K562 (cell line): ENCODE data around the gene ATP8B4. TPM values are rescaled to one million over a fixed set of nuclear protein-coding genes. Genes with fewer than 3 reads are reported as not detected.

Source experiments
- ATAC-seq: fragments of 200-7000 bp; cut with Tn5 transposase; 3 replicates; pipeline ENCODE4 v1.9.1; 2020; ENCODE audit warnings: moderate library complexity
- BruUV-seq: library from RNA; stranded (reverse); fragments of 400-500 nt; replicated peaks from 2 replicates; lab custom pipeline; 2021; lab: Mats Ljungman, UMichigan
- CTCF ChIA-PET: fragments of 300-600 bp; formaldehyde crosslinking; extraction: SDS; loops from one replicate; lab custom pipeline; 2021; ENCODE audit warnings: low intra/inter-chr PET ratio; lab: Yijun Ruan, JAX
- POLR2A ChIA-PET: fragments of 300-600, 350-650 bp; sonication (Branson Sonifier 250); formaldehyde crosslinking; extraction: SDS; loops from one replicate; lab custom pipeline; 2021; ENCODE audit warnings: antibody characterized with exemption, inconsistent platforms; lab: Yijun Ruan, JAX
- DNase-seq, 4 experiments: peaks; one replicate each; pipeline versions ENCODE4 v3.0.0 to v3.0.0-alpha.2; 2011 to 2018; ENCODE audit warnings: low spot score in 3 of 4, mixed read lengths in 3 of 4; ENCODE audit errors: extremely low read depth in 1 of 4
- FAIRE-seq: peaks from 2 replicates; lab custom pipeline; 2011; peaks lifted over from hg19 to GRCh38; lab: Jason Lieb, UNC
- H2AFZ ChIP-seq: 2 replicates; pipeline ENCODE4 v1.6.0; 2011; ENCODE audit warnings: low read depth, low read length, control low read depth, inconsistent platforms
- H3K27ac ChIP-seq: fragments of 200-600 bp; 3 replicates; pipeline ENCODE4 v1.8.0; 2011; ENCODE audit warnings: low read depth, mild to moderate bottlenecking, control low read depth, inconsistent platforms, low read length, moderate library complexity, mixed read lengths; ENCODE audit errors: extremely low read depth
- H3K27me3 ChIP-seq, 2 experiments: fragments of 300-600 bp in 1 of 2; 2 replicates in 1 of 2; 3 replicates in 1 of 2; pipeline versions ENCODE4 v1.6.0 to v1.8.0; 2011; ENCODE audit warnings: inconsistent platforms in 2 of 2, low read length in 2 of 2, mild to moderate bottlenecking in 1 of 2, mixed read lengths in 1 of 2, moderate library complexity in 1 of 2; ENCODE audit not compliant: control insufficient read depth in 2 of 2, insufficient read depth in 2 of 2
- H3K36me3 ChIP-seq: fragments of 300-600 bp; 3 replicates; pipeline ENCODE4 v1.8.0; 2011; ENCODE audit warnings: mild to moderate bottlenecking, low read length, inconsistent platforms; ENCODE audit not compliant: control insufficient read depth, insufficient read depth
- H3K4me1 ChIP-seq, 2 experiments: fragments of 200-600 bp in 1 of 2; replicated peaks in 1 of 2; 2 replicates in 1 of 2; 3 replicates in 1 of 2; pipeline versions ENCODE4 v1.5.1 to v1.8.0; 2011; ENCODE audit warnings: inconsistent platforms in 2 of 2, low read length in 2 of 2, mild to moderate bottlenecking in 1 of 2, mixed read lengths in 1 of 2, moderate library complexity in 1 of 2; ENCODE audit not compliant: control insufficient read depth in 2 of 2, insufficient read depth in 2 of 2
- H3K4me2 ChIP-seq: 2 replicates; pipeline ENCODE4 v1.6.1; 2011; ENCODE audit warnings: low read length, control low read depth, inconsistent platforms, mixed read lengths; ENCODE audit not compliant: insufficient read depth
- H3K4me3 ChIP-seq: fragments of 200-600 bp; sonication (generic), shearing (Covaris generic); 2 replicates; pipeline ENCODE4 v1.5.1; 2016; ENCODE audit warnings: control low read depth, inconsistent platforms
- H3K79me2 ChIP-seq: fragments of 200-600 bp; 3 replicates; pipeline ENCODE4 v1.8.0; 2011; ENCODE audit warnings: low read length, inconsistent platforms; ENCODE audit not compliant: control insufficient read depth, insufficient read depth
- H3K9ac ChIP-seq, 2 experiments: 2 replicates each; pipeline versions ENCODE4 v1.6.0 to v1.6.1; 2011; ENCODE audit warnings: low read depth in 2 of 2, low read length in 2 of 2, control low read depth in 1 of 2, inconsistent platforms in 1 of 2, mild to moderate bottlenecking in 1 of 2, mixed read lengths in 1 of 2; ENCODE audit not compliant: insufficient read depth in 1 of 2
- H3K9me1 ChIP-seq: one replicate; pipeline ENCODE4 v1.6.0; 2011; ENCODE audit warnings: inconsistent platforms, mild to moderate bottlenecking, low read length, moderate library complexity; ENCODE audit not compliant: control insufficient read depth, insufficient read depth
- H3K9me3 ChIP-seq: replicated peaks from 2 replicates; pipeline ENCODE4 v1.5.1; 2011; ENCODE audit warnings: low read depth, low read length, inconsistent platforms; ENCODE audit not compliant: control insufficient read depth, insufficient read depth
- H4K20me1 ChIP-seq: replicated peaks from 2 replicates; pipeline ENCODE4 v1.6.1; 2011; ENCODE audit warnings: low read length, inconsistent platforms, mixed read lengths; ENCODE audit not compliant: control insufficient read depth, insufficient read depth
- CAMTA2 ChIP-seq: fragments of 250-450 bp; sonication (Bioruptor Pico); conservative IDR thresholded peaks from 2 replicates; pipeline ENCODE4 v1.5.1; 2022
- CBX1 ChIP-seq: sonication (generic); IDR thresholded peaks from 2 replicates; pipeline ENCODE4 v1.6.1; 2016; ENCODE audit warnings: antibody characterized with exemption, low read depth, mild to moderate bottlenecking
- DLX4 ChIP-seq: fragments of 250-450 bp; sonication (Bioruptor Pico); IDR thresholded peaks from 2 replicates; pipeline ENCODE4 v1.6.1; 2021; ENCODE audit warnings: mild to moderate bottlenecking
- HDAC6 ChIP-seq: IDR thresholded peaks from 2 replicates; pipeline ENCODE4 v1.6.1; 2012; ENCODE audit warnings: low read depth, mild to moderate bottlenecking, control low read depth, inconsistent platforms, low read length, moderate library complexity
- HINFP ChIP-seq: fragments of 450-650 bp; conservative IDR thresholded peaks from 2 replicates; pipeline ENCODE4 v1.6.1; 2016; ENCODE audit warnings: missing genetic modification characterization, low read depth, mild to moderate bottlenecking, control low read depth, missing compliant biosample characterization
- JUNB ChIP-seq: fragments of 450-650 bp; formaldehyde crosslinking; conservative IDR thresholded peaks from 2 replicates; pipeline ENCODE4 v1.4.0; 2020; ENCODE audit warnings: mild to moderate bottlenecking
- MCM5 ChIP-seq: fragments of 450-650 bp; IDR thresholded peaks from 2 replicates; pipeline ENCODE4 v1.6.1; 2016; ENCODE audit warnings: low read depth
- MTA3 ChIP-seq: fragments of 450-650 bp; formaldehyde crosslinking; IDR thresholded peaks from 2 replicates; pipeline ENCODE4 v1.6.1; 2017; ENCODE audit warnings: mild to moderate bottlenecking, borderline replicate concordance
- NR2C1 ChIP-seq, 2 experiments: fragments of 450-650 bp; IDR thresholded peaks; 2 replicates each; pipeline ENCODE4 v1.6.1; 2017; ENCODE audit warnings: mild to moderate bottlenecking in 2 of 2, antibody characterized with exemption in 1 of 2, inconsistent platforms in 1 of 2, missing compliant biosample characterization in 1 of 2, missing genetic modification characterization in 1 of 2
- NR3C1 ChIP-seq: sonication (generic); formaldehyde crosslinking; IDR thresholded peaks from 2 replicates; pipeline ENCODE4 v1.8.1; 2022; ENCODE audit warnings: missing genetic modification reagents
- SMAD1 ChIP-seq: fragments of 150-350 bp; IDR thresholded peaks from 2 replicates; pipeline ENCODE4 v1.6.1; 2014; ENCODE audit warnings: low read length, low read depth; ENCODE audit not compliant: partially characterized antibody
- ZNF778 ChIP-seq: fragments of 450-650 bp; formaldehyde crosslinking; IDR thresholded peaks from 2 replicates; pipeline ENCODE4 v1.4.0; 2020; ENCODE audit warnings: mild to moderate bottlenecking, moderate library complexity
- WGBS: fragments of 100-300 bp; shearing (Covaris generic); methylation state at CpG from one replicate; pipeline ENCODE4 v1.1.6; 2016; ENCODE audit warnings: low coverage, mixed read lengths; ENCODE audit not compliant: insufficient coverage; ENCODE audit errors: missing lambda C conversion rate; 5-methylcytosine and 5-hydroxymethylcytosine counted together
- in situ Hi-C: fragments of 300-500 bp; cut with MboI; formaldehyde crosslinking; loops from 4 replicates; pipeline ENCODE4 v1.15.0; 2018; ENCODE audit warnings: inconsistent platforms, mixed read lengths
- intact Hi-C: fragments of 100-400 bp; cut with micrococcal nuclease; formaldehyde crosslinking; loops from 2 replicates; pipeline ENCODE4 v1.14.2; 2022
- polyA plus RNA-seq, 8 experiments: library from polyadenylated mRNA; depleted of rRNA in 4 of 8; stranded (reverse) in 5 of 8; unstranded in 3 of 8; fragments of >200 nt; fragmentation: Nextera tagmentation in 2 of 8; fragmentation: Illumina TruSeq in 1 of 8; extraction: Ambion mirVana in 2 of 8; extraction: Trizol in 1 of 8; gene quantifications; 2 replicates each; pipeline versions ENCODE4 v1.2.1 to v1.2.3, GENCODE V29; 2011 to 2014; ENCODE audit warnings: inconsistent platforms in 1 of 8, missing spikeins in 1 of 8
- total RNA-seq, 7 experiments: library from RNA; depleted of rRNA in 6 of 7; stranded (reverse); fragments of >200 nt in 6 of 7; fragmentation: Illumina TruSeq in 2 of 7; extraction: Trizol in 2 of 7; gene quantifications; 2 replicates each; pipeline versions ENCODE4 v1.2.1 to v1.2.3, GENCODE V29; 2011 to 2021; ENCODE audit warnings: low replicate concordance in 1 of 7

The ATP8B4 gene
- total and polyA plus RNA-seq, 9 of the 15 experiments (the other 6 are each of a cell fraction or from before 2014, with no cell fraction given) = 0.14 to 2.5 (median 0.44) TPM

GRCh38 chr15:49888734-49889133 is 230.3 kb downstream of the ATP8B4 start:
- Histone ChIP-seq H3K79me2 (no peaks in the 10 kb centered on the region), H3K27ac (no peak overlapping the region), H3K4me3 (no peak overlapping the region), H3K27me3 (no peaks in the 10 kb centered on the region), H3K9me3 (no peaks in the 10 kb centered on the region), H3K36me3 (no peaks in the 10 kb centered on the region), H3K9me1 (no peaks in the 10 kb centered on the region), H3K4me1 (no peaks in the 10 kb centered on the region), H4K20me1 (no peaks in the 10 kb centered on the region), H3K4me2 (no peak overlapping the region), H2AFZ (no peak overlapping the region), H3K9ac (no peak overlapping the region)
- POLR2A ChIA-PET = interaction anchor here (0.6 kb wide), 1 partner anchor 9 kb away, joined by 4 read pairs; no protein-coding TSS in a partner anchor
- in situ Hi-C loops (loop anchor here (25.0 kb wide), 1 partner anchor 424 kb away; no protein-coding TSS in a partner anchor), intact Hi-C loops (no loop called here)
- CTCF ChIA-PET = no interaction called here
- ATAC-seq (no peak), FAIRE-seq (no peak), DNase-seq (no peak)
- whole genome bisulfite sequencing = 0% methylated on average over 3 of the region's 3 CpGs
- no TSS peak for BruUV-seq
- TF ChIP-seq NR2C1 (IDR thresholded peaks at IDR 0.05) (no peak), NR2C1 (tag; IDR thresholded peaks at IDR 0.05) (no peak), SMAD1 (no peak), HINFP (tag) (no peak), JUNB (CRISPR knock-in tag) (no peak), MCM5 (no peak), CAMTA2 (CRISPR knock-in tag) (no peak), ZNF778 (no peak), CBX1 (no peak), DLX4 (CRISPR knock-in tag) (no peak), MTA3 (no peak), HDAC6 (no peak), NR3C1 (CRISPR knock-in tag) (no peak)
